IMR-90 (cell line): ENCODE results near the gene GALNT9. TPM values are rescaled to one million over a fixed set of nuclear protein-coding genes. Genes with fewer than 3 reads are reported as not detected.
A peak's percentile ranks its signal among the peaks of the same experiment; 100 is the strongest.

ENCODE experiments used
- ATAC-seq: fragments of 200-7000 bp; cut with Tn5 transposase; 2 replicates; pipeline ENCODE4 v1.9.1; 2020; ENCODE audit warnings: low read depth, mild to moderate bottlenecking, moderate library complexity
- BruUV-seq: library from RNA; stranded (reverse); fragments of 400-500 nt; replicated peaks from 2 replicates; lab custom pipeline; 2021; lab: Mats Ljungman, UMichigan
- CTCF ChIA-PET: fragments of 300-600 bp; formaldehyde crosslinking; extraction: SDS; loops from one replicate; lab custom pipeline; 2021; ENCODE audit warnings: antibody characterized with exemption; lab: Yijun Ruan, JAX
- POLR2A ChIA-PET: fragments of 300-600 bp; sonication (Branson Sonifier 250); formaldehyde crosslinking; loops from one replicate; lab custom pipeline; 2022; ENCODE audit warnings: antibody characterized with exemption; ENCODE audit not compliant: unreplicated experiment; lab: Charles Lee
- DNase-seq: peaks from one replicate; pipeline ENCODE4 v3.0.0; 2013
- H2AFZ ChIP-seq: replicated peaks from 2 replicates; pipeline ENCODE3; 2013; ENCODE audit warnings: low read length, mild to moderate bottlenecking; ENCODE audit not compliant: poor library complexity
- H2AK5ac ChIP-seq: 2 replicates; pipeline ENCODE4 v1.6.1; 2013; ENCODE audit warnings: low read depth, low read length, inconsistent platforms
- H2AK9ac ChIP-seq: replicated peaks from 2 replicates; pipeline ENCODE3; 2013; ENCODE audit warnings: mild to moderate bottlenecking, low read depth, low read length, moderate library complexity; ENCODE audit not compliant: poor library complexity
- H2BK120ac ChIP-seq: 2 replicates; pipeline ENCODE4 v1.6.1; 2013; ENCODE audit warnings: low read depth, low read length, inconsistent platforms
- H2BK15ac ChIP-seq: 3 replicates; pipeline ENCODE4 v1.6.1; 2013; ENCODE audit warnings: low read depth, low read length, inconsistent platforms
- H2BK20ac ChIP-seq: 2 replicates; pipeline ENCODE4 v1.6.1; 2013; ENCODE audit warnings: low read depth, mild to moderate bottlenecking, inconsistent platforms, low read length, moderate library complexity
- H2BK5ac ChIP-seq: 2 replicates; pipeline ENCODE4 v1.6.1; 2013; ENCODE audit warnings: mild to moderate bottlenecking, low read depth, low read length, inconsistent platforms; ENCODE audit not compliant: poor library complexity, severe bottlenecking
- H3K14ac ChIP-seq: replicated peaks from 2 replicates; pipeline ENCODE4 v1.6.1; 2013; ENCODE audit warnings: low read depth, low read length, inconsistent platforms
- H3K18ac ChIP-seq: 2 replicates; pipeline ENCODE4 v1.6.1; 2013; ENCODE audit warnings: low read depth, low read length, control low read depth
- H3K23ac ChIP-seq: 2 replicates; pipeline ENCODE4 v1.6.1; 2013; ENCODE audit warnings: low read depth, low read length, inconsistent platforms
- H3K27ac ChIP-seq: 2 replicates; pipeline ENCODE4 v1.5.1; 2013; ENCODE audit warnings: mild to moderate bottlenecking, control low read depth, low read length; ENCODE audit not compliant: insufficient read depth
- H3K27me3 ChIP-seq: 2 replicates; pipeline ENCODE4 v1.6.1; 2013; ENCODE audit warnings: low read length; ENCODE audit not compliant: control insufficient read depth, insufficient read depth
- H3K36me3 ChIP-seq: 2 replicates; pipeline ENCODE4 v1.6.1; 2013; ENCODE audit warnings: low read length, mixed read lengths; ENCODE audit not compliant: control insufficient read depth, insufficient read depth
- H3K4ac ChIP-seq: 2 replicates; pipeline ENCODE4 v1.6.1; 2013; ENCODE audit warnings: low read depth, low read length, inconsistent platforms
- H3K4me1 ChIP-seq: 2 replicates; pipeline ENCODE4 v1.6.1; 2013; ENCODE audit warnings: low read length, mixed read lengths; ENCODE audit not compliant: control insufficient read depth, insufficient read depth
- H3K4me2 ChIP-seq: 2 replicates; pipeline ENCODE4 v1.6.1; 2013; ENCODE audit warnings: low read depth, mild to moderate bottlenecking, control low read depth, low read length, moderate library complexity
- H3K4me3 ChIP-seq: 2 replicates; pipeline ENCODE4 v1.5.1; 2013; ENCODE audit warnings: low read depth, mild to moderate bottlenecking, control low read depth, low read length, moderate library complexity; ENCODE audit not compliant: insufficient read depth
- H3K56ac ChIP-seq: 2 replicates; pipeline ENCODE4 v1.6.1; 2013; ENCODE audit warnings: low read length, inconsistent platforms; ENCODE audit not compliant: insufficient read depth; ENCODE audit errors: extremely low read depth
- H3K79me1 ChIP-seq, 2 experiments: 2 replicates each; pipeline ENCODE4 v1.6.1; 2013; ENCODE audit warnings: low read length in 2 of 2, inconsistent platforms in 1 of 2, low read depth in 1 of 2
- H3K9ac ChIP-seq: 2 replicates; pipeline ENCODE4 v1.6.1; 2013; ENCODE audit warnings: low read depth, low read length, control low read depth
- H3K9me1 ChIP-seq: 2 replicates; pipeline ENCODE4 v1.6.1; 2013; ENCODE audit warnings: low read length, inconsistent platforms; ENCODE audit not compliant: insufficient read depth
- H3K9me3 ChIP-seq: 2 replicates; pipeline ENCODE4 v1.6.1; 2013; ENCODE audit warnings: low read length; ENCODE audit not compliant: control insufficient read depth, insufficient read depth
- H4K20me1 ChIP-seq: 2 replicates; pipeline ENCODE4 v1.6.1; 2013; ENCODE audit warnings: low read length, inconsistent platforms; ENCODE audit not compliant: insufficient read depth
- H4K5ac ChIP-seq: 2 replicates; pipeline ENCODE4 v1.6.1; 2013; ENCODE audit warnings: mild to moderate bottlenecking, low read depth, low read length, control low read depth
- H4K8ac ChIP-seq, 2 experiments: 2 replicates each; pipeline ENCODE4 v1.6.1; 2013; ENCODE audit warnings: low read depth in 2 of 2, low read length in 2 of 2, control low read depth in 1 of 2, inconsistent platforms in 1 of 2
- H4K91ac ChIP-seq: 2 replicates; pipeline ENCODE4 v1.6.1; 2013; ENCODE audit warnings: low read depth, low read length, inconsistent platforms; ENCODE audit not compliant: insufficient read depth
- BHLHE40 ChIP-seq: fragments of 150-350 bp; IDR thresholded peaks from 2 replicates; pipeline ENCODE4 v1.6.1; 2016; ENCODE audit warnings: mild to moderate bottlenecking, low read depth, low read length
- CEBPB ChIP-seq: IDR thresholded peaks from 2 replicates; pipeline ENCODE4 v1.6.1; 2012; ENCODE audit warnings: low read depth, low read length, improper control_type of control experiment
- CHD1 ChIP-seq: IDR thresholded peaks from 2 replicates; pipeline ENCODE4 v1.6.1; 2012; ENCODE audit warnings: low read depth, low read length, improper control_type of control experiment
- CTCF ChIP-seq: conservative IDR thresholded peaks from 2 replicates; pipeline ENCODE4 v1.5.1; 2012; ENCODE audit warnings: mild to moderate bottlenecking, low read depth, low read length, improper control_type of control experiment
- FOS ChIP-seq: fragments of 150-350 bp; IDR thresholded peaks from 2 replicates; pipeline ENCODE4 v1.6.1; 2016; ENCODE audit warnings: low read depth, low read length
- MAFK ChIP-seq: IDR thresholded peaks from 2 replicates; pipeline ENCODE4 v1.6.1; 2012; ENCODE audit warnings: low read depth, low read length, improper control_type of control experiment
- MAZ ChIP-seq: IDR thresholded peaks from 2 replicates; pipeline ENCODE4 v1.6.1; 2012; ENCODE audit warnings: low read depth, mild to moderate bottlenecking, low read length, improper control_type of control experiment, moderate library complexity, borderline replicate concordance
- MXI1 ChIP-seq: IDR thresholded peaks from 2 replicates; pipeline ENCODE4 v1.6.1; 2012; ENCODE audit warnings: low read depth, mild to moderate bottlenecking, low read length, moderate library complexity, borderline replicate concordance
- NFE2L2 ChIP-seq: fragments of 150-350 bp; IDR thresholded peaks from 2 replicates; pipeline ENCODE4 v1.6.1; 2016; ENCODE audit warnings: low read depth, mild to moderate bottlenecking, low read length
- POLR2A ChIP-seq: IDR thresholded peaks from 2 replicates; pipeline ENCODE4 v1.6.1; 2012; ENCODE audit warnings: mild to moderate bottlenecking, low read depth, low read length
- RAD21 ChIP-seq: IDR thresholded peaks from 2 replicates; pipeline ENCODE4 v1.6.1; 2012; ENCODE audit warnings: low read length, improper control_type of control experiment
- RCOR1 ChIP-seq: IDR thresholded peaks from 2 replicates; pipeline ENCODE4 v1.6.1; 2012; ENCODE audit warnings: mild to moderate bottlenecking, low read length, improper control_type of control experiment; ENCODE audit not compliant: insufficient replicate concordance
- RFX5 ChIP-seq: IDR thresholded peaks from 2 replicates; pipeline ENCODE4 v1.8.0; 2012; ENCODE audit warnings: low read depth, mild to moderate bottlenecking, low read length, moderate library complexity
- SMC3 ChIP-seq: fragments of 150-350 bp; IDR thresholded peaks from 2 replicates; pipeline ENCODE4 v1.6.1; 2016; ENCODE audit warnings: low read depth, mild to moderate bottlenecking, antibody characterized with exemption, low read length, moderate library complexity
- USF2 ChIP-seq: fragments of 150-350 bp; IDR thresholded peaks from 2 replicates; pipeline ENCODE4 v1.6.1; 2017; ENCODE audit warnings: mild to moderate bottlenecking, antibody characterized with exemption, low read length, low read depth
- WGBS, 2 experiments: methylation state at CpG; one replicate each; pipeline versions ENCODE4 v1.1.5 to v1.1.7; 2013; ENCODE audit warnings: missing lambda C conversion rate in 2 of 2; ENCODE audit not compliant: insufficient read length in 1 of 2; ENCODE audit errors: extremely low coverage in 2 of 2; 5-methylcytosine and 5-hydroxymethylcytosine counted together
- dilution Hi-C: fragments of 300-500 bp; cut with HindIII; formaldehyde crosslinking; loops from one replicate; pipeline ENCODE4 v1.14.3; 2018; ENCODE audit warnings: low sequenced_read_pairs; ENCODE audit not compliant: unreplicated experiment
- in situ Hi-C: fragments of 300-500 bp; cut with MboI; formaldehyde crosslinking; loops from 3 replicates; pipeline ENCODE4 v1.14.3; 2019; ENCODE audit warnings: low sequenced_read_pairs, inconsistent platforms, mixed read lengths
- intact Hi-C: fragments of 100-400 bp; cut with micrococcal nuclease; formaldehyde crosslinking; loops from 2 replicates; pipeline ENCODE4 v1.10.0; 2022
- polyA plus RNA-seq, 3 experiments: library from polyadenylated mRNA; depleted of rRNA; stranded (reverse); fragments of >200 nt; gene quantifications; 2 replicates each; pipeline ENCODE4 v1.2.3, GENCODE V29; 2012; ENCODE audit warnings: low replicate concordance in 1 of 3
- total RNA-seq: library from RNA; depleted of rRNA; stranded (reverse); fragments of >200 nt; gene quantifications from 2 replicates; pipeline ENCODE4 v1.2.3, GENCODE V29; 2012
- TF ChIP-seq, protein P1 (sequence below): fragments of 150-350 bp; IDR thresholded peaks from 2 replicates; pipeline ENCODE4 v1.6.1; 2016; ENCODE audit warnings: low read depth, mild to moderate bottlenecking, low read length, moderate library complexity, borderline replicate concordance

GALNT9 gene
- total and polyA plus RNA-seq, 2 of the 4 experiments (the other 2 are of a cell fraction) = under 0.01 to 0.12 TPM

GRCh38 chr12:132376464-132376830, 47.1 kb upstream of the GALNT9 start:
- dilution Hi-C loops = no loop called here
- peaks cover 16% of the 10 kb centered on the region; the same call in 1 of the 2 replicates for H3K27me3 ChIP-seq
- CTCF ChIA-PET = no interaction called here

More at GRCh38 chr12:132376464-132376830, 47.1 kb upstream of the GALNT9 start:
- H3K4ac ChIP-seq = no peak overlapping the region
- no peaks in the 10 kb centered on the region for H3K79me1 ChIP-seq
- in situ Hi-C loops (no loop called here), intact Hi-C loops (no loop called here)
- H4K91ac ChIP-seq = no peak overlapping the region
- H3K27ac ChIP-seq = no peak overlapping the region
- no peak overlapping the region for H2AFZ ChIP-seq
- peak overlapping the region; percentile 61 for H2AK9ac ChIP-seq
- H3K9me3 ChIP-seq = no peaks in the 10 kb centered on the region; the same call in 1 of the 2 replicates
- no peak overlapping the region for H2BK20ac ChIP-seq
- H2BK5ac ChIP-seq = no peak overlapping the region
- no peak overlapping the region for H2AK5ac ChIP-seq
- H3K4me1 ChIP-seq = no peaks in the 10 kb centered on the region
- TF ChIP-seq CEBPB (no peak), MAFK (no peak), RFX5 (no peak), POLR2A (no peak), RAD21 (no peak), MXI1 (no peak), CHD1 (no peak), RCOR1 (no peak), NFE2L2 (no peak), USF2 (no peak), BHLHE40 (no peak), SMC3 (no peak), FOS (no peak), CTCF (no peak), MAZ (no peak)
- TF ChIP-seq, protein P1, sequence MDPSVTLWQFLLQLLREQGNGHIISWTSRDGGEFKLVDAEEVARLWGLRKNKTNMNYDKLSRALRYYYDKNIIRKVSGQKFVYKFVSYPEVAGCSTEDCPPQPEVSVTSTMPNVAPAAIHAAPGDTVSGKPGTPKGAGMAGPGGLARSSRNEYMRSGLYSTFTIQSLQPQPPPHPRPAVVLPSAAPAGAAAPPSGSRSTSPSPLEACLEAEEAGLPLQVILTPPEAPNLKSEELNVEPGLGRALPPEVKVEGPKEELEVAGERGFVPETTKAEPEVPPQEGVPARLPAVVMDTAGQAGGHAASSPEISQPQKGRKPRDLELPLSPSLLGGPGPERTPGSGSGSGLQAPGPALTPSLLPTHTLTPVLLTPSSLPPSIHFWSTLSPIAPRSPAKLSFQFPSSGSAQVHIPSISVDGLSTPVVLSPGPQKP = no peak
- H4K5ac ChIP-seq = no peak overlapping the region
- H3K18ac ChIP-seq = no peak overlapping the region
- no peak overlapping the region for H3K56ac ChIP-seq
- H3K4me2 ChIP-seq = no peak overlapping the region
- H2BK15ac ChIP-seq = no peak overlapping the region
- H3K4me3 ChIP-seq = no peak overlapping the region
- H2BK120ac ChIP-seq = no peak overlapping the region
- H3K9ac ChIP-seq = no peak overlapping the region
- H3K9me1 ChIP-seq = no peaks in the 10 kb centered on the region
- ATAC-seq = no peak
- POLR2A ChIA-PET = no interaction called here
- no peaks in the 10 kb centered on the region for H3K36me3 ChIP-seq
- BruUV-seq = no TSS peak
- H3K14ac ChIP-seq = no peak overlapping the region
- no peak overlapping the region for H4K8ac ChIP-seq
- H4K20me1 ChIP-seq = no peaks in the 10 kb centered on the region
- WGBS, 2 experiments = no CpG with 5 or more reads among the region's 10 CpGs
- no peak for DNase-seq
- no peak overlapping the region for H3K23ac ChIP-seq
